NCI-H524 treated with DMSO at 0.1 percent for 48 hours (cell line): ENCODE measurements around the gene ELL.
"Not testable (repeated sequence)": the region's sequence is repeated elsewhere in the genome, so short reads cannot be mapped to it uniquely, and the experiment has no call there.

Experiments
- DNase-seq: peaks from one replicate; lab custom pipeline; 2025; lab: John Stamatoyannopoulos, UW

The ELL gene

DNA sequence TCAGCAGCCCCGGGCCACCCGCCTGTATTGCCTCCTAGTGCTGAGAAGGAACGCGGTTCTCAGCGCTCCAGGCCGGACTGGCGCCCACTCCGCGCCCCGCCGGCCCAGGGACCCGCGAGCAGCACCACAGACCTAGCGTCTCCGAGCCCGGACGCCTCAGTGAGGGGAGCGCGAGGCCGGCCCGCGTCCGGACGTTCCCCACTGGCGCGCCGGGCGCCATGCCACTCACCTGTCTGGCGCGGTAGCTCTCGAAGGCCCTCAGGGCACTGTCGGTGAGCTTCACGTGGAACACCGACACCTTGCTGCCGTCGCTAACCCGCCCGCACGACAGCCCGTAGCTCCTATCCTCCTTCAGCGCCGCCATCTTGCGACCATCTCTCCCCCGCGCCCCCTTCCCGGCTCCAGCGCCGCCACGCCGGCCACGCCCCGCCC lies at the start of gene ELL:
Gene ELL, minus strand, starts transcription at position 379 of the 432 bp plus-strand sequence. Its CDS starts 15 bp downstream, at position 364.
- DNase-seq, result no peak

DNA sequence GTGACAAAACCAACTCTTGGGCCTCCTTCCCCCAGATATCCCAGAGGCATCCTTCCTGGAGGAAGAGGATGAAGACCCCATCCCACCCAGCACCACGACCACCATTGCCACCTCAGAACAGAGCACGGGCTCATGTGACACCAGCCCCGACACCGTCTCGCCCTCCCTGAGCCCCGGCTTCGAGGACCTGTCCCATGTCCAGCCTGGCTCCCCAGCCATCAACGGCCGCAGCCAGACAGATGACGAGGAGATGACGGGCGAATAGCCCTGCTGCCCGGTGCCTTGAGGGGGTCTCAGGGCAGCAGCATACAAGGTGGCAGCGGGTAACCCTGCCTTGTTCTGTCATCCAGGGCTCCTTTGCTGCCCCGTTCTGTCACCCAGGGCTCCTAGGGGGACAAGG lies 46.5 kb upstream of the ELL start:
- no peak for DNase-seq

DNA sequence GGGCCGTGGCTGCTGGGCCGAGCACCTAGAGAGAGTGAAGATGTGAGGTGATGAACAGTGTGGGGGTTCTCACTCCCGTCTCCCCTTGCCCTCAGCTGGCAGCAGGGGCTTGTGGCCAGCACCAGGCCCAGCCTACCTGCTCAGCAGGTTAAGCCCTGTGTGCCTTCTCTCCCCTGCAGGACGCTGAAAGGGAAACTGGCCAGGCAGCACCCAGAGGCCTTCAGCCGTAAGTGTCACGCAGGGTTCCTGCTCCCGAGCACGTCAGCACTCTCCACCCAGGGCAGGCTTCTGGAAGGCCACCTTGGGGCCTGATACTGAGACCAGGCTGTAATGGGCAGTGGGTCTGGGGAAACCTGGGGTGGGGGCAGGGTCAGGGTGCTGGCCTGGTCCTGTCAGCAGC lies 45.1 kb upstream of the ELL start:
- no peak for DNase-seq

DNA sequence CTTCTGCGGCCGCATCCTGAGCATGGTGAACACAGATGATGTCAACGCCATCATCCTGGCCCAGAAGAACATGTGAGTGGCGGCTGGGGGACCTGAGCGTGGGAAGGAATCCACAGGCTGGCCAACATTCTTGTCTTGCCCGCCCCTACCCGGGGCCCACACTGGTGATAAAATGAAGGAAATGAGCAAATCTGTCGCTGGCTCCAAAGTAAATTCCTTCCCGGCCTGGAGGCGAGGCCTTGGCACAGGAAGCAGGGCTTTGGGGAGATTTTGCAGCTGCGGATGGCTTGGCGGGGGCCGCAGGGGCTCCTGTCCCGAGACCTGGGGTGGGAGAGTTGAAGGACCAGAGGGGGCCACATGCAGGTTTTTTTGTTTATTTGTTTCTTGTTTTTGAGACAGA lies 40.2 kb upstream of the ELL start:
- no peak for DNase-seq

DNA sequence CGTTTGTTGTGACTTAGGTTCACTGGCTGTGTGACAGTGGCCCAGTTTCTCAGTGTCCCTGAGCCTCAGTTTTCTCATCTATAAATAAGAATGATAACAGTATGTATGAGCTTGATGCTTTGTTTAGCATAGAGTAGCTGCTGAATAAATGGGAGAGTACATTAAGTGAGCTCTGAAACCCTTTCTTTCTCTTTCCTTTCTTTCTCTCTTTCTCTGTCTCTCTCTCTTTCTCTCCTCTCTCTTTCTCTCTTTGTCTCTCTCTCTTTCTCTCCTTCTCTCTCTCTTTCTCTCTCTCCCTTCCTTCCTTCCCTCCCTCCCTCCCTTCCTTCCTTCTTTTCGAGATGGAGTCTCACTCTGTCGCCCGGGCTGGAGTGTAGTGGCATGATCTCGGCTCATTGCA lies 37.8 kb upstream of the ELL start:
- no peak for DNase-seq

DNA sequence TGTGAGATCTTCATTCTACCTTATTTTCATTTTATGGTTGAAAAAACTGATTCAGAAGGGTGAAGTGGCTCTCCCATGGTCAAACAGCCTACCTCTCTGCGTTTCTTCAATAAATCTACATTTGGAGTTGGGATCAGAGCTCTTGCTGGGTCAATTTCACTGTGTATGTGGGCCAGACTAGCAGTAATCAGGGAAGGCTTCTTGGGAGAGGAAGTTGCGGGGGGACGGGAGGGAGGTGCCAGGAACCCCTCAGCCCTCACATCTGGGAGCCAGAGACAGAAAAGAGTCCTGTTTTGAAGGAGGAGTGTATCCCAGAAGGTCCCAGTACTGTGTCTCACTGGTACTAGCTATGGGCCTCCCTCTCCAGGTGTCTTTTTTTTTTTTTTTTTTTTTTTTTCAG lies 36.7 kb upstream of the ELL start:
- no peak for DNase-seq

DNA sequence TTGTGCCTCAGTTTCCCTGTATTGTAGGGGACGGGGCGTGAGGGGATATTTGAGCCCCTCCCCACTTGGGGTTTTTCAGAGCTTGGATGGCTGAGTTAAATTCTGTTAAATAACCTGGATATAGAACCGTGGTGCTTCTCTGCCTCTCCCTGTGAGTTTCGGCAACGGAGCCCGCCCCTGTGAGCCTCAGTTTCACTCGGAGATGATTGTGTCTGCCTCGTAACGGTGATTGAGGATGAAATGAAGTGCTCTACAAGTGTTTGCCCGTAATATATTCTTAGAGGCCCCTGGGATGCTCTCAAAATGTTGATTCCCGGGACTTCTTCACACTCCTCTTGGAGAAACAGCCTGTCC lies 36.3 kb upstream of the ELL start:
- no peak for DNase-seq

DNA sequence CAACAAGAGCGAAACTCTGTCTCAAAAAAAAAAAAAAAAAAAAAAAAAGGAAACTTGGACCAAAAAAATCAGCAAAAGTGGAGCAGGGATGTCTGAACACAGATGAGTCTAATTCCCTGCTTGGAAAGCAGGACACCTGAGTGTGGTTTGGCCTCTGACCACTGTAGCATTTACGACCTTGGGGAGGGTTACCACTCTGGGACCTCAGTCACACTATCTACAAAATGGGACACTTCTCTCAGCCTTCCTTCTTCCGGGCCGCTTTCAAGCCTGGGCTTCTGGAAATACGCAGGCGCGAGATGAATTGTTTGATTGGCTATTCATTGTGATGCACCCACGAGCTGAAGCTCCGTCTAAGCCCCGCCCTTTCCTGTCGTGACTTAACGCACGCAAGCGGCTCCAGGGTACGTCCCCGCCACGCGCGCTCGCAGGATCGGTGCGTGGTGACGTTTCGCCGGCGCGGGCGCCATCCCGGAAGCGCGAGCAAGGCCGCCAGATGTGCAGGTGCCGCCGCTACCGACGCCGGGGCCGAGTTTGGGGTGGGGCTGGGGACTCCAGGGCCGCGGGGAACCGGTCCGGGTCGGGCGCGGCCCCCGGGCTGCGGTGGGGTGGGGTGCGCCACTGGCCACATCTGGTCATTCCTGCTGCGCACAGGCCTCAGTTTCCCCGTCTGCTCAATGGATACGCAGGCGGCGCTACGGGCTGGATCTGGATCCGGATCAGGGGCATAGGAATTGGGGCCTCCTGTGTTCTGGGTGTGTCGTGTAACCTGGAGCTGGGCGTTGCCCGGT lies 35.7 kb upstream of the ELL start, which contains the start of gene KXD1:
Gene KXD1, plus strand, starts transcription at position 460 of the 791 bp plus-strand sequence. CDS start 4,187 bp downstream, outside the sequence.
- peak; percentile 90 for DNase-seq

DNA sequence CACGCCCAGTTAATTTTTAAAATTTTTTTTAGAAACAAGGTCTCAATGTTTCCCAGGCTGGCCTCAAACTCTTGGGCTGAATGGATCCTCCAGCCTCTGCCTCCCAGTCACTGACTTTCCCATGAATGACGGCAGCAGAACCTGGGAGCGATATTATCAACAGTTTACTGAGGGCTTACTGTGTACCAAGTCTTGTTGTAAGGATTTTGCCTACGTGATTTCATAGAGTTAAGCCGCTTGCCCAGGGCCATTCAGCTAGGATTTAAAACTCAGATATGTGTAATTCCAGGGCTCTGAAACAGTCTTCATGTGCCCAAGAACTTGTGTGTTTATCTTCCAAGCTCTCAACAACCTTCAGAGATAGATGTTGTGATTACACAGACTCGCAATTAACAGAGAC lies 29.8 kb upstream of the ELL start:
- DNase-seq, result no peak

DNA sequence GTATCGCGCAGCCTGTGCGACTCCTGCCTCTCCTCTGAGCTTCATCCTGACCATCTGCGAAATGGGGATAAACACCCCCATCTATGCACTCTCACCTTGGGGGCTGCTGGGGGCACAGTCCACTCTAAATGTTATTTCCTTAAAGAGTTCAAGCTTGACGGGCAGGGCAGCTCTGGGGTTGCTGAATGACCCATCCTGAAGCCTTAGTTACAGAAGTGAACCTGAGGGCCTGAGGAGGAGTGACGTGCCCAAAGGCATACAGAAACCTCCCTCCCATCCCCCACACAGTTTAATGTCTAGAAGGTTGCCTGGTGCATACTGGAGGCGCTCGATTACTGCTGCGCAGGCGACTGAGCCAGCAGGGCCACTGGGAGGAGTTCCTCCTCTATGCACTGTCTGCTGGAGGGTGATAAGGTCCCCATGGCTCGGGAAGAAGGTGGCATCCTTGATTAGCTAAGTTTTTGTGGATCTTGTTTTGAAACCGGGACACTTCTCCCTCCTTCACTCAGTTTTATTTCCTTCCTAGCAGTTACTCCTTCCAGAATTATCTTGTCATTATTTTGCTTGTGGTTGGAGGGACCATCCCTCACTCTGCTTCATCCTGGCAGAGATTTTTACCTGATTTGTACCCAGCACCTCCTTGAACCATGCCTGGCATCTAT lies 22.1 kb upstream of the ELL start:
- no peak for DNase-seq

DNA sequence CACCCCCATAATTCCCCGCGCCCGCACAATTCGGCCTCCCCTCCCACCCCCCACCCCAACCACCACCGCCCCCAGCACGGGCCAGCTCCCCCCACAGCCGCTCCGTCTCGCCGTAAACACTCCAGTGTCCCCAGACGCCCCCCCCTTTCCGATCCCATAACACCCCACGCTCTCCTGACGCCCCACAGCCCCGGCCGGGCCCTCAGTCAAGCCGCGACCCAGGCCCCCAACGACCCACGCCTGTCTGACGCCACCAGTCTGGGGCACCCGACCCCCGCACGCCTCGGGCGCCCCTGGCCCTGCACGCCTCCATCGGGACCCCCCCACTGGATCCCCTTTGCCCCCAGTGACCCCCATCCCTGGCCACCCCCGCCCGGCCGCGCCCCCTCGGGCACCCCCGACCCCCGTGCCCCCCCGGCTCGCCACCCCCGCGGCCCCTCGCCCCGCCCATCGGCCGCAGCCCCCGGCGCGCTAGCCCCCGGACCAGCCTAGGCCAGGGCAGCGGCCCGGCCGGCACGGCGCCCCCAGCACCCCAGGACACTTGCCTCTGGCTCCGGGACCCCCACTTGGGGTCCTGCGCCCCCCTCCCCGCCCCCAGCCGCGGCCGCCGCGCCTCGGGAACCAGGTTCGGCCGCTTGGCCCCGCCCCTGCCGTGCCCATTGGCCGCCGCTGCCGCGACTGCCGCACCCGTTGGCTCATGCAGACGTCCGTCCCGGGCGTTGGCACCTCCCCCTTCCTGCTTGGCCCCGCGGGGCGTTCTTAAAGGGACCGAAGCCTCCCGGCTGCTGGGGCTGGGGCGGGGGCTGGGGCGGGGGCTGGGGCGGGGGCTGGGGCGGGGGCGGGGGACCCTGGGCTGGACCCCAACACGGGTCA lies 21.3 kb upstream of the ELL start, which contains the start of gene FKBP8:
Gene FKBP8, minus strand, starts transcription at position 633 of the 873 bp plus-strand sequence. CDS start 1,603 bp downstream, outside the sequence.
- peak; percentile 46 for DNase-seq

- no peak for DNase-seq
Measured at GRCh38 chr19:18541992-18542940, 20.4 kb upstream of the ELL start.

DNA sequence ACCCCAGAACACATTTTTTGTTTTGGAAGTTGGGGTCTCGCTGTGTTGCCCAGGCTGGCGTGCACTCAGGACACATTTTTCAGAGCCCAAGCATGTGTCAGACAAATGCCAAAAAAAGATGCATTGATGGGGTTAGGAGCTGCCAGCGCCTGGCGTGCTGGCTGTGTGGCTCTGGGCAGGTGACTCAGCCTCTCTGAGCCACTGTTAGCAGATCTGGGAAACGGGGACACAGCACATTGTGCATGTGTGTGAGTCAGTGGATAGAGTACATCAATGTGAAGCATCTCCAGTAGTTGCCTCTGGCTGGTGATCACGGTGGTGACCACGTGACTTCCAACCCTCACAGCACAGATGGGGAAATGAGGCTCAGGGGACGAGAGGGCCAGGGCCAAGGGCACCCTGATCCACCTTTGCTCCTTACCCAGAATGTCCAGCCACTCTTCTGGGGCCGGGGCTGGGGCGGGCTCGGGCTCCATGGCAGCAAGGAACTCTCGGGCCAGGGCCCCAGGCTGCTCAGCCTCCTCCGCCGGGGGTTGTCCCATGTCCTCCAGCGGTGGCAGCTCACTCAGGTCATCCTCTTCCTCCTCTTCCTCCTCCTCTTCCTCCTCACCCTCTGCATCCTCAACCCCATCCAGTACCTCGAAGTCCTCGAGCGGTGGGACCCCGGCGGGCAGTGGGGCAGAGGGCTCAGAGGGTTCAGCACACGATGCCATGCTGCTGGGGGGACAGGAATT lies 19.6 kb upstream of the ELL start:
- DNase-seq, result no peak

GRCh38 chr19:18540200-18540599 lies 18.3 kb upstream of the ELL start:
- not testable (repeated sequence) for DNase-seq

DNA sequence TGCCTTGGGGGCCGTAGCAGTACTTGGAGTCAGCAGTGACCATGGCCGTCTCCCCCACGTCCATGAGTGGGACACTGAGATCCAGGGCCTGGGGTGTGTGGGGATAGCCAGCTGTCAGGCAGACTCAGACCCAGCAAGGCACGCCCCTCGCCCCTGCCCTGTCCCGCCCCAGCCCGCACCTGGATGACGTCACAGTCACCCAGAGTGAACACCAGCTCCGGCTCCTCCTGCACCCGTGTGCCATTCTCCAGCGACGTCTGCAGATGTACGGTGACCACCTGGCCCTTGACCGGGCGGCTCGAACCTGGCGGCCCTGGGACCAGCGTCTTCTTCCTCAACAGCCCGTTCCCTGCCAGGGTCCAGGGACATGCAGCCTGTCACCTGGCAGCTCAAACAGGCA lies 17.5 kb upstream of the ELL start:
- DNase-seq, result no peak

GRCh38 chr19:18538115-18538514 lies 16.2 kb upstream of the ELL start:
- no peak for DNase-seq

DNA sequence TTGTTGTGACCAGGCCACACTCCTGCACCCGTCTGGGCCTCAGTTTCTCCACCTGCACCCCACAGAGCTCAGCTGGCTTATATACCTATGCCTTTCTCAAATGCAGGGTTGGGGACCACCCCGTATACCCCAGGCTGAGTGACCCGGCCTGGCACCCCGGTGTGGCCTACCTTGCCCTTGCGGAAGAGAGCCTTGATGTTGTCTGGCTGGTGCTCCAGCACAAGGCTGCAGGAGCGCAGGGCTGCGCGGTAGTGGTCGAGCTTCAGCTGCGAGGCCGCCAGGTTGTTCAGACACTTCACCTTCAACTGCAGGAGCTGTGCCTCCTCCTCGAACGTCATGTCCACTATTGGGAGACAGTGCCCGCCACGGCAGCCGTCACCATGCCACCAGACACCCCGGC lies 15.6 kb upstream of the ELL start:
- DNase-seq, result no peak

DNA sequence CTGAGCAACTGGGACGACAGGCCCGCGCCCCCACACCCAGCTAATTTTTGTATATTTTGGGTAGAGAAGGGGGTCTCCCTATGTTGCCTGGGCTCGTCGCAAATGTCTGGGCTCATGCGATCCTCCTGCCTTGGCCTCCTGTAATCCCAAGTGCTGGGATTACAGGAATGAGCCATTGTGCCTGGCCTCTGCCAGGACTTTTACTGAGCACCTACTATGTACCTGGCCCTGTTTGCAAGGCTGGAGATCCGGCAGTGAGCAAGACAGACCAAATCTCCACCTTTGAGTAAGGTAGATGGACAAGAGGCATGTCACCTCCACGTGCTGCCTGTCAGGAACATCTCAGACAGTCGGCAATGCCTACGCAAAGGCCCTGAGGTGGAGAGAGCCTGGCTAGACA lies 14.6 kb upstream of the ELL start:
- DNase-seq, result no peak

GRCh38 chr19:18533058-18533457 lies 11.2 kb upstream of the ELL start:
- DNase-seq, result no peak

DNA sequence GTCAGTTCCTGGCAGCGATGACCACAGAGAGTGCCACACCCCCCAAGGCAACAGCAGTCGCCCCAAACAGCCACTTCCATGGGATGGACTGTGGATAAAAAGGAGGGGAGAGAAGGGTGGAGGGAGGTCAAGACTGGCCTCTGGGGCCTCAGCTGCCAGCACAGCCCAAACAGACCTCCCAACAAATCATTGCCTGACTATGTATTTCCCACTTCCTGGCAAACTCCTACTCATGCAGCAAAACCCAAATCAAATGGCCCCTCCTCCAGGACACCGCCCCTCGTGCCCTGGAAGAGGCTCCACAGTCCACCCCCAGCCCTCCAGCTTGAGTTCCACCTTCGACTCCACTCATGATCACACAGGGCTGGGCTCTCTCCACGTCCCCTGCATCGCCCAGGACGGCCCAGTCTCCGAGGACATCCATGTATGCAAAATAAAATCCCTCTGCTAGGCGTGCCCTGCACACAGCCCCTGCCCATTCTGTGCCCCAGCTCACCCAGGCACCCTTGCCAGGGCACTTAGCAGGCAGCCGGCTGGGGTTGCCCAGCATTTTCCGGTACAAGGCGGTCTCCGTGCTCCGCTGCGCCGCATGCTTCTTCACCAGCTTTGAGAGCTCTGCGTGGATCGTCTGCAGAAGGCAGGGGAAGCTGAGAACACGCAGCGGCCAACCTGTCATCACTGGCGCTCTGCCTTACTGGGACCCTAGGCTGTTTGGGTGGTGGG lies 10.5 kb upstream of the ELL start:
- no peak for DNase-seq
